ENCODE data around the gene ATXN7L1. TPM values are rescaled to one million over a fixed set of nuclear protein-coding genes. Genes with fewer than 3 reads are reported as not detected.

Gene ATXN7L1
- total and polyA plus RNA-seq, 2 of the 13 experiments (the other 11 are each of a cell fraction or from before 2014, with no cell fraction given): 4.1 to 7.8 TPM

GRCh38 chr7:105759670-105760550, 116.5 kb downstream of the ATXN7L1 start (continued):
- TF ChIP-seq, protein P1, sequence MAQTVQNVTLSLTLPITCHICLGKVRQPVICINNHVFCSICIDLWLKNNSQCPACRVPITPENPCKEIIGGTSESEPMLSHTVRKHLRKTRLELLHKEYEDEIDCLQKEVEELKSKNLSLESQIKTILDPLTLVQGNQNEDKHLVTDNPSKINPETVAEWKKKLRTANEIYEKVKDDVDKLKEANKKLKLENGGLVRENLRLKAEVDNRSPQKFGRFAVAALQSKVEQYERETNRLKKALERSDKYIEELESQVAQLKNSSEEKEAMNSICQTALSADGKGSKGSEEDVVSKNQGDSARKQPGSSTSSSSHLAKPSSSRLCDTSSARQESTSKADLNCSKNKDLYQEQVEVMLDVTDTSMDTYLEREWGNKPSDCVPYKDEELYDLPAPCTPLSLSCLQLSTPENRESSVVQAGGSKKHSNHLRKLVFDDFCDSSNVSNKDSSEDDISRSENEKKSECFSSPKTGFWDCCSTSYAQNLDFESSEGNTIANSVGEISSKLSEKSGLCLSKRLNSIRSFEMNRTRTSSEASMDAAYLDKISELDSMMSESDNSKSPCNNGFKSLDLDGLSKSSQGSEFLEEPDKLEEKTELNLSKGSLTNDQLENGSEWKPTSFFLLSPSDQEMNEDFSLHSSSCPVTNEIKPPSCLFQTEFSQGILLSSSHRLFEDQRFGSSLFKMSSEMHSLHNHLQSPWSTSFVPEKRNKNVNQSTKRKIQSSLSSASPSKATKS (CRISPR knock-in tag; IDR thresholded peaks at IDR 0.05): no peak
- TF ChIP-seq POLR2G (IDR thresholded peaks at IDR 0.05; ENCODE audit: low read depth, low read length): no peak
- TF ChIP-seq ZNF678 (CRISPR knock-in tag; IDR thresholded peaks at IDR 0.05): no peak
- TF ChIP-seq FOXA3 (CRISPR knock-in tag; IDR thresholded peaks at IDR 0.05): no peak
- TF ChIP-seq, protein P2, sequence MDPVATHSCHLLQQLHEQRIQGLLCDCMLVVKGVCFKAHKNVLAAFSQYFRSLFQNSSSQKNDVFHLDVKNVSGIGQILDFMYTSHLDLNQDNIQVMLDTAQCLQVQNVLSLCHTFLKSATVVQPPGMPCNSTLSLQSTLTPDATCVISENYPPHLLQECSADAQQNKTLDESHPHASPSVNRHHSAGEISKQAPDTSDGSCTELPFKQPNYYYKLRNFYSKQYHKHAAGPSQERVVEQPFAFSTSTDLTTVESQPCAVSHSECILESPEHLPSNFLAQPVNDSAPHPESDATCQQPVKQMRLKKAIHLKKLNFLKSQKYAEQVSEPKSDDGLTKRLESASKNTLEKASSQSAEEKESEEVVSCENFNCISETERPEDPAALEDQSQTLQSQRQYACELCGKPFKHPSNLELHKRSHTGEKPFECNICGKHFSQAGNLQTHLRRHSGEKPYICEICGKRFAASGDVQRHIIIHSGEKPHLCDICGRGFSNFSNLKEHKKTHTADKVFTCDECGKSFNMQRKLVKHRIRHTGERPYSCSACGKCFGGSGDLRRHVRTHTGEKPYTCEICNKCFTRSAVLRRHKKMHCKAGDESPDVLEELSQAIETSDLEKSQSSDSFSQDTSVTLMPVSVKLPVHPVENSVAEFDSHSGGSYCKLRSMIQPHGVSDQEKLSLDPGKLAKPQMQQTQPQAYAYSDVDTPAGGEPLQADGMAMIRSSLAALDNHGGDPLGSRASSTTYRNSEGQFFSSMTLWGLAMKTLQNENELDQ (CRISPR knock-in tag; IDR thresholded peaks at IDR 0.05; ENCODE audit: borderline replicate concordance): no peak
- TF ChIP-seq ZNF224 (CRISPR knock-in tag; IDR thresholded peaks at IDR 0.05): no peak
- TF ChIP-seq RAD21 (CRISPR knock-in tag; IDR thresholded peaks at IDR 0.05): peak; percentile 62; the same call in 1 of the 2 replicates
- TF ChIP-seq, protein P3, sequence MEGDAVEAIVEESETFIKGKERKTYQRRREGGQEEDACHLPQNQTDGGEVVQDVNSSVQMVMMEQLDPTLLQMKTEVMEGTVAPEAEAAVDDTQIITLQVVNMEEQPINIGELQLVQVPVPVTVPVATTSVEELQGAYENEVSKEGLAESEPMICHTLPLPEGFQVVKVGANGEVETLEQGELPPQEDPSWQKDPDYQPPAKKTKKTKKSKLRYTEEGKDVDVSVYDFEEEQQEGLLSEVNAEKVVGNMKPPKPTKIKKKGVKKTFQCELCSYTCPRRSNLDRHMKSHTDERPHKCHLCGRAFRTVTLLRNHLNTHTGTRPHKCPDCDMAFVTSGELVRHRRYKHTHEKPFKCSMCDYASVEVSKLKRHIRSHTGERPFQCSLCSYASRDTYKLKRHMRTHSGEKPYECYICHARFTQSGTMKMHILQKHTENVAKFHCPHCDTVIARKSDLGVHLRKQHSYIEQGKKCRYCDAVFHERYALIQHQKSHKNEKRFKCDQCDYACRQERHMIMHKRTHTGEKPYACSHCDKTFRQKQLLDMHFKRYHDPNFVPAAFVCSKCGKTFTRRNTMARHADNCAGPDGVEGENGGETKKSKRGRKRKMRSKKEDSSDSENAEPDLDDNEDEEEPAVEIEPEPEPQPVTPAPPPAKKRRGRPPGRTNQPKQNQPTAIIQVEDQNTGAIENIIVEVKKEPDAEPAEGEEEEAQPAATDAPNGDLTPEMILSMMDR (CRISPR knock-in tag; IDR thresholded peaks at IDR 0.05): peak; percentile 63
- TF ChIP-seq, protein P4, sequence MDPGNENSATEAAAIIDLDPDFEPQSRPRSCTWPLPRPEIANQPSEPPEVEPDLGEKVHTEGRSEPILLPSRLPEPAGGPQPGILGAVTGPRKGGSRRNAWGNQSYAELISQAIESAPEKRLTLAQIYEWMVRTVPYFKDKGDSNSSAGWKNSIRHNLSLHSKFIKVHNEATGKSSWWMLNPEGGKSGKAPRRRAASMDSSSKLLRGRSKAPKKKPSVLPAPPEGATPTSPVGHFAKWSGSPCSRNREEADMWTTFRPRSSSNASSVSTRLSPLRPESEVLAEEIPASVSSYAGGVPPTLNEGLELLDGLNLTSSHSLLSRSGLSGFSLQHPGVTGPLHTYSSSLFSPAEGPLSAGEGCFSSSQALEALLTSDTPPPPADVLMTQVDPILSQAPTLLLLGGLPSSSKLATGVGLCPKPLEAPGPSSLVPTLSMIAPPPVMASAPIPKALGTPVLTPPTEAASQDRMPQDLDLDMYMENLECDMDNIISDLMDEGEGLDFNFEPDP (CRISPR knock-in tag; conservative IDR thresholded peaks at IDR 0.05): no peak
- no peak for TF ChIP-seq ZBTB14 (CRISPR knock-in tag; IDR thresholded peaks at IDR 0.05)
- no peak for TF ChIP-seq KLF15 (CRISPR knock-in tag; IDR thresholded peaks at IDR 0.05; ENCODE audit: borderline replicate concordance)
- no peak for TF ChIP-seq ZNF724P (CRISPR knock-in tag; IDR thresholded peaks at IDR 0.05; ENCODE audit: borderline replicate concordance)
- TF ChIP-seq ZNF710 (CRISPR knock-in tag; IDR thresholded peaks at IDR 0.05; ENCODE audit: borderline replicate concordance): no peak
- TF ChIP-seq ARID3A (IDR thresholded peaks at IDR 0.05; ENCODE audit: low read depth, low read length): 0 out of 2 replicates have a peak, but pooled peaks have one; percentile 13
